HepG2 (cell line): ENCODE measurements around the gene PTPA.
"Not testable (repeated sequence)": the region's sequence is repeated elsewhere in the genome, so short reads cannot be mapped to it uniquely, and the experiment has no call there.

ENCODE experiments used
- NFIB ChIP-seq: sonication (generic); formaldehyde crosslinking; IDR thresholded peaks from 2 replicates; pipeline ENCODE4 v1.9.0; 2021; ENCODE audit warnings: missing genetic modification reagents, mild to moderate bottlenecking, borderline replicate concordance
- NFIC ChIP-seq: IDR thresholded peaks from 2 replicates; pipeline ENCODE4 v1.6.1; 2012; ENCODE audit warnings: mild to moderate bottlenecking, low read length, inconsistent platforms
- RNF2 ChIP-seq: fragments of 450-650 bp; conservative IDR thresholded peaks from 2 replicates; pipeline ENCODE4 v1.6.1; 2016; ENCODE audit warnings: low read depth

DNA sequence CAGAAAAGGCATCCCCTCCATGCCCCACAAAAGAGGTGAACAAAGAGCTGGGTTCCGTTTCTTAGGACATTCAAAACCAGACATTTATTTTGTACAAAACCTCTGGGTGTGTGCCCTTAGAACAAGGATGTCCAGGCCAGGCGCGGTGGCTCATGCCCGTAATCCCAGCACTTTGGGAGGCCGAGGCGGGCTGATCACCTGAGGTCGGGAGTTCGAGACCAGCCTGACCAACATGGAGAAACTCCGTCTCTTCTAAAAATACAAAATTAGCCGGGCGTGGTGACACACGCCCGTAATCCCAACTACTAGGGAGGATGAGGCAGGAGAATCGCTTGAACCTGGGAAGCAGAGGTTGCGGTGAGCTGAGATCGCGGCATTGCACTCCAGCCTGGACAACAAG, 1.3 kb downstream of the PTPA start:
- TF ChIP-seq NFIB (CRISPR knock-in tag); RNF2; NFIC: not testable (repeated sequence)
